ENCODE results near the gene CELSR1. TPM values are rescaled to one million over a fixed set of nuclear protein-coding genes. Genes with fewer than 3 reads are reported as not detected.
A peak's percentile ranks its signal among the peaks of the same experiment; 100 is the strongest.

CELSR1 gene
- polyA plus RNA-seq, 4 donors = 0.27 to 3.0 (median 1.9) TPM; not detected in 1

DNA sequence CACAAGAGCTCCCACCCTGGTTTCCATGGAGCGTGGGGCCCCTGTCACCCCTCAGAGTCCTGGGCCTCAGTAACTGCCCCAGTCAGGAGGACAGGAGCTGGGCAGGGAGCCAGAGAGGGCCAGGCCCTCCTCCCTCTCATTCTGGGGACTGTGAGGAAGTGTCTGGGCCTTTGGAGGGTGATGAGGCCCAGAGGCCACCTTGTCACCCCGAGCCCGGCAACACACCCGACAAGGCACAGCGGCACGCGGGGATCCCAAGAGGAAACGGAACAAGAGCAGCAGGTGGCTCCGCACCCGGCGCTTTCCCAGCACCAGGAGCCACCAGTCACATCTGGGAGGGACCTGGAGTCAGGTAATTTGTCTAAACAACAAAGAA is 72.1 kb downstream of the CELSR1 start:
- no peak overlapping the region for H3K27ac ChIP-seq (ENCODE audit: low read depth in 1 of 3, low read length in 2 of 3)
- FAIRE-seq (no peak), DNase-seq (peak in 1 of 2 donors; percentile 31)
- peaks cover 0 to 15% (median 0%) of the 10 kb centered on the region in 3 donors for H3K36me3 ChIP-seq (ENCODE audit: control insufficient read depth in 3 of 3, insufficient read depth in 2 of 3, low read depth in 1 of 3, low read length in 3 of 3)
- no peak overlapping the region for H3K4me3 ChIP-seq (ENCODE audit: low read depth in 1 of 3, low read length in 3 of 3)
- no peaks in the 10 kb centered on the region for H3K9me3 ChIP-seq (ENCODE audit: control insufficient read depth in 2 of 2, insufficient read depth in 1 of 2, low read depth in 1 of 2, low read length in 1 of 2)
- no peaks in the 10 kb centered on the region for H3K27me3 ChIP-seq (ENCODE audit: control insufficient read depth in 3 of 3, insufficient read depth in 3 of 3, low read length in 3 of 3)
- H3K4me1 ChIP-seq (ENCODE audit: control insufficient read depth in 3 of 3, insufficient read depth in 2 of 3, low read depth in 1 of 3, low read length in 2 of 3) = peaks cover 0 to 7% (median 0%) of the 10 kb centered on the region in 3 donors
- WGBS, 3 donors = 58 to 67% (median 58%) methylated on average over 8 to 11 of the region's 11 CpGs

DNA sequence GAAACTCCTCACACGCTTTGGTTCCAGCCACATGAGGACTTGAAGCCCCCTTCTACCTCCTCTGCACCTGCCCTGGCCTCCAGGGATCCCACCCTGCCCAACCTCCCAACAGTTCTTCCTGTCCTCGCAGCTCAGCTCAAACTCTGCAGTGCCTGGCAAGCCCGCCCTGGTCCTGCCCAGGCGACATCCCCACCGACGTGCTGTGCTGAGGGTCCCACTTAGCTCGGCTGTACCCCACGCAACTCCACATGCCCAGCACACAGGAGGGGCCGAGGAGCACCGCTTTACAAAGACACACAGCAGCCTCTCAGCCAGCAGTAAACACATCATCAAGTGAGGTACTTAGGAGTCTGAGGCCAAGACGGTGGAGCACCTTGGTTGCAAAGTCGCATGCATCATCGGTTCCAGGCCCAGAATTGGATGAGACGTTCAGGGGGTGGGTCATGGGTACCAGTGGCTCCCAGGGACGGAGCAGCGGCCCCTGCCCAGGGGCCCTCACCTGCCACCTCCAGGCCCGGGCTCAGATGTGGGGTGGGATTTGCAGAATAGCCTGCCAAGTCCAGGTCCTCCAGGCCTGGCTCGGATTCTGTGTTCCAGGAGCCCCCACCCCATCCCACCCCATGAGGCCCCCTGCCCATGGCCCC is 72.6 kb downstream of the CELSR1 start:
- Histone ChIP-seq H3K27me3 (ENCODE audit: control insufficient read depth in 3 of 3, insufficient read depth in 3 of 3, low read length in 3 of 3) (no peaks in the 10 kb centered on the region), H3K27ac (ENCODE audit: low read depth in 1 of 3, low read length in 2 of 3) (no peak overlapping the region), H3K4me3 (ENCODE audit: low read depth in 1 of 3, low read length in 3 of 3) (no peak overlapping the region), H3K4me1 (ENCODE audit: control insufficient read depth in 3 of 3, insufficient read depth in 2 of 3, low read depth in 1 of 3, low read length in 2 of 3) (peaks cover 0 to 7% (median 0%) of the 10 kb centered on the region in 3 donors), H3K9me3 (ENCODE audit: control insufficient read depth in 2 of 2, insufficient read depth in 1 of 2, low read depth in 1 of 2, low read length in 1 of 2) (no peaks in the 10 kb centered on the region), H3K36me3 (ENCODE audit: control insufficient read depth in 3 of 3, insufficient read depth in 2 of 3, low read depth in 1 of 3, low read length in 3 of 3) (peaks cover 0 to 15% (median 0%) of the 10 kb centered on the region in 3 donors)
- WGBS, 3 donors = 80 to 83% (median 81%) methylated on average over 18 of the region's 18 CpGs
- DNase-seq = no peak
- FAIRE-seq = no peak

DNA sequence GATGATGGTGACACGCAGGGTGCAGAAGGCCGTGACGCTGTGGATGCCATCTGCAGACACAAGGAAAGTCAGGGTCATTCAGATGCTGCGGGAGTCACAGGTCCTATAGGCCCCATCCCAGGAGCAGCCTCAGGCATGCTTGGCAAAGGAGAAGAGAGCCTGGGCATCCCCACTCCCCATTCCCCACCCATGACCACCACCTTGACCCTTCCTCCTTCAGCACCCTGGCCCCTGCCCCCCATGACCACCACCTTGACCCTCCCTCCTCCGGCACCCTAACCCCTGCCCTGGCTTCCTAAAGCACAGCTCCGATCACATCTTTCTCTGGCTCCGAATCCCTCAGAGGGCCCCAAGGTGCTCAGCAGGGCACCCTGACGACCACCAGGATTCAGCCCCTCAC is 73.1 kb downstream of the CELSR1 start:
- no peak overlapping the region for H3K4me3 ChIP-seq (ENCODE audit: low read depth in 1 of 3, low read length in 3 of 3)
- WGBS, 3 donors = 91 to 95% (median 94%) methylated on average over 8 of the region's 8 CpGs
- DNase-seq = no peak
- H3K27me3 ChIP-seq (ENCODE audit: control insufficient read depth in 3 of 3, insufficient read depth in 3 of 3, low read length in 3 of 3) = no peaks in the 10 kb centered on the region
- no peak for FAIRE-seq
- H3K36me3 ChIP-seq (ENCODE audit: control insufficient read depth in 3 of 3, insufficient read depth in 2 of 3, low read depth in 1 of 3, low read length in 3 of 3) = peaks cover 0 to 15% (median 0%) of the 10 kb centered on the region in 3 donors
- no peaks in the 10 kb centered on the region for H3K9me3 ChIP-seq (ENCODE audit: control insufficient read depth in 2 of 2, insufficient read depth in 1 of 2, low read depth in 1 of 2, low read length in 1 of 2)
- H3K4me1 ChIP-seq (ENCODE audit: control insufficient read depth in 3 of 3, insufficient read depth in 2 of 3, low read depth in 1 of 3, low read length in 2 of 3) = peaks cover 0 to 7% (median 0%) of the 10 kb centered on the region in 3 donors
- no peak overlapping the region for H3K27ac ChIP-seq (ENCODE audit: low read depth in 1 of 3, low read length in 2 of 3)

DNA sequence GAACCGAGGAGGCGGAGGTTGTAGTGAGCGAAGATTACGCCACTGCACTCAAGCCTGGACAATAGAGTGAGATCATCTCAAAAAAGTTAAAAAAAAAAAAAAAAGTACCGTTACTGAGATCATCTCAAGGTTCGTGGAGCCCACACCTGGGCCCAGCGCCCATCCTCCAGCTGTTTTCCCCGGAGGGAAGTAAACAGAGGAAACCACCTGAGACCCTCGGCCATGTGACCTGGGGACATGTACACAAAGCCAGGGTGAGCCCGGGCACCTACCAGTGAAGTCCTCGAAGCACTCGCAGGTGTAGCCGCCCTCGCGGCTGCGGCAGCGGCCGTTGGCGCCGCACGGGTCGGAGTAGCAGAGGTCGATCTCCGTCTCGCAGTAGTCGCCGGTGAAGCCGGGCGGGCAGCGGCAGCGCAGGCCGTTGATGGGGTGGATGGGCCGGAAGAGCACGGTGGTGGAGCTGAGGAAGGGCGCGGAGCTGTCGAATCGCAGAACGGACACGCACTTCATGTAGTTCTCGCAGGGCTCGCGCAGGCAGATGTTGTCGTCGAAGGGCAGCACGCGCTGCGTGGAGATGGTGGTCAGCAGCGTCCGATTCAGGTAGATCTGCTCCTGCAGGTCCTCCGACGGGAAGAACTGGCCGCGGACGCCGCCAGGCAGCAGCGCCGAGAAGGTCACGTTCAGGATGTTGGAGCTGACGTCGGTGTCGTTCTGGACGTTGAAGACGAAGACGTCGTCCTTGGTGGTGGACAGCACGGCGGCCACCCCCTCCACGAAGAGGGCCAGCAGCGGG is 73.8 kb downstream of the CELSR1 start:
- H3K4me3 ChIP-seq (ENCODE audit: low read depth in 1 of 3, low read length in 3 of 3) = no peak overlapping the region
- no peaks in the 10 kb centered on the region for H3K27me3 ChIP-seq (ENCODE audit: control insufficient read depth in 3 of 3, insufficient read depth in 3 of 3, low read length in 3 of 3)
- FAIRE-seq = no peak
- peaks cover 0 to 7% (median 0%) of the 10 kb centered on the region in 3 donors for H3K4me1 ChIP-seq (ENCODE audit: control insufficient read depth in 3 of 3, insufficient read depth in 2 of 3, low read depth in 1 of 3, low read length in 2 of 3)
- H3K9me3 ChIP-seq (ENCODE audit: control insufficient read depth in 2 of 2, insufficient read depth in 1 of 2, low read depth in 1 of 2, low read length in 1 of 2) = no peaks in the 10 kb centered on the region
- H3K27ac ChIP-seq (ENCODE audit: low read depth in 1 of 3, low read length in 2 of 3) = no peak overlapping the region
- DNase-seq = no peak
- peaks cover 0 to 15% (median 0%) of the 10 kb centered on the region in 3 donors for H3K36me3 ChIP-seq (ENCODE audit: control insufficient read depth in 3 of 3, insufficient read depth in 2 of 3, low read depth in 1 of 3, low read length in 3 of 3)
- WGBS, 3 donors = 95% methylated on average over 70 of the region's 70 CpGs

DNA sequence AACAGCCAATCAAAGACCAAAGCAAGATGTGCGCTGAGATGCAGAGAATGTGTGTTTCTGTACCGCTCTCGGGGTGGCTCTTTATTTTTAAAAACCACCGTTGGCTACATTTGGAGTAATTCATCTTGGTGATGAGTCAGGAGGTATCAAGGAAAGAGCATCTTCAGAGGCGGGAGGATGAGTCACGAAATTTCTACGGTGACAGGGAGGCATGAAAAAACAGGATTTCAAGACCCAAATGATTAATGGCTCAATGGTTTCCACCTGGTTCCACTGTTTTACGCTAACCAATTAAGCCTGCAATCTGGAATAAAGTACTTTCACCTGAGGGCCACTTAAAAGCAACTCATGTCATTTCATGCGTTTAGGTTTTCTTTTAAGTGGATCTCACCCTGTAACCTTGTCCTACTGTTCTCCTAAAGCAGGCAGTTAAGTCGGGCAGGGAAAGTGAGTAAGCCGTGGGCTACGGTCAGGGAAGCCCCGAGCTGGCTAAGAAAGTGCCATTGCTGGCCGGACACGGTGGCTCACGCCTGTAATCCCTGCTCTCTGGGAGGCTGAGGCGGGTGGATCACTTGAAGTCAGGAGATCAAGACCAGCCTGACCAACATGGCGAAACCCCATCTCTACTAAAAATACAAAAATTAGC is 74.6 kb downstream of the CELSR1 start:
- H3K4me1 ChIP-seq (ENCODE audit: control insufficient read depth in 3 of 3, insufficient read depth in 2 of 3, low read depth in 1 of 3, low read length in 2 of 3) = peaks cover 0 to 7% (median 0%) of the 10 kb centered on the region in 3 donors
- 82 to 92% (median 85%) methylated on average over 18 of the region's 18 CpGs for WGBS, 3 donors
- no peak for FAIRE-seq

DNA sequence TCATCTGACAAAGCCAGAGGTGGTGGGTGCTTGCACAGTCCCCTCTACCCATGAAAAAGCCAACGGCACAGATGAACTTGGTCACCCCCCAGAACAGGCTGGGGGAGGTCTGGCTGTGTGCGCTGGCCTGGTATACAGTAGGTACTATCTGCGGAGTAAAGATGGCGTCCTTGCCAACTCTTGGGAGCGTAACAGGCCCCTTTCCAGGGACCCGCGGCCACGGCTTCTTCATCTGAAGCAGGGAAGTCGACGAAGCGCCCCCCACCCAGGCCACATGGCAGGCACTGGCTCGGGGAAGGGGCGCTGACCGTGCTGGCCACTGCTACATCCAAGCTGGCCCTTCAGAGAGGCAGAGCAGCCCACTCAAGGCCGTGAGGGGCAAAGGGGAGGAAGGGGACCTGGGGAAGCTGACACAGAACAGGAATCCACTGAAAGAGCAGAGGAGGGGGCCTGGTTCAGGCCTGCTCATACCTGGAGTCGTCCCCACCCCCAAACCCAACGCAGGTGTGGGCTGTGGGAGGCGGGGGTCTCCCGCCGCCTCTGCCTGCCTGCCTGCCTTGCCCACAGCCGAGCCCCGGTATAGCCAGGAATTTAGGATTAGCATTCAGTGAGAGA is 75.7 kb downstream of the CELSR1 start:
- Histone ChIP-seq H3K4me3 (ENCODE audit: low read depth in 1 of 3, low read length in 3 of 3) (no peak overlapping the region), H3K9me3 (ENCODE audit: control insufficient read depth in 2 of 2, insufficient read depth in 1 of 2, low read depth in 1 of 2, low read length in 1 of 2) (no peaks in the 10 kb centered on the region), H3K27me3 (ENCODE audit: control insufficient read depth in 3 of 3, insufficient read depth in 3 of 3, low read length in 3 of 3) (no peaks in the 10 kb centered on the region), H3K27ac (ENCODE audit: low read depth in 1 of 3, low read length in 2 of 3) (no peak overlapping the region), H3K4me1 (ENCODE audit: control insufficient read depth in 3 of 3, insufficient read depth in 2 of 3, low read depth in 1 of 3, low read length in 2 of 3) (peaks cover 0 to 7% (median 0%) of the 10 kb centered on the region in 3 donors), H3K36me3 (ENCODE audit: control insufficient read depth in 3 of 3, insufficient read depth in 2 of 3, low read depth in 1 of 3, low read length in 3 of 3) (peaks cover 0 to 17% (median 0%) of the 10 kb centered on the region in 3 donors)
- DNase-seq = no peak
- no peak for FAIRE-seq
- 85 to 91% (median 88%) methylated on average over 20 to 22 of the region's 22 CpGs for WGBS, 3 donors

More for the DNA sequence above, 74.6 kb downstream of the CELSR1 start:
- Histone ChIP-seq H3K36me3 (ENCODE audit: control insufficient read depth in 3 of 3, insufficient read depth in 2 of 3, low read depth in 1 of 3, low read length in 3 of 3) (peaks cover 0 to 15% (median 0%) of the 10 kb centered on the region in 3 donors), H3K27me3 (ENCODE audit: control insufficient read depth in 3 of 3, insufficient read depth in 3 of 3, low read length in 3 of 3) (no peaks in the 10 kb centered on the region), H3K4me3 (ENCODE audit: low read depth in 1 of 3, low read length in 3 of 3) (no peak overlapping the region), H3K9me3 (ENCODE audit: control insufficient read depth in 2 of 2, insufficient read depth in 1 of 2, low read depth in 1 of 2, low read length in 1 of 2) (no peaks in the 10 kb centered on the region), H3K27ac (ENCODE audit: low read depth in 1 of 3, low read length in 2 of 3) (no peak overlapping the region)
- DNase-seq = no peak

DNA sequence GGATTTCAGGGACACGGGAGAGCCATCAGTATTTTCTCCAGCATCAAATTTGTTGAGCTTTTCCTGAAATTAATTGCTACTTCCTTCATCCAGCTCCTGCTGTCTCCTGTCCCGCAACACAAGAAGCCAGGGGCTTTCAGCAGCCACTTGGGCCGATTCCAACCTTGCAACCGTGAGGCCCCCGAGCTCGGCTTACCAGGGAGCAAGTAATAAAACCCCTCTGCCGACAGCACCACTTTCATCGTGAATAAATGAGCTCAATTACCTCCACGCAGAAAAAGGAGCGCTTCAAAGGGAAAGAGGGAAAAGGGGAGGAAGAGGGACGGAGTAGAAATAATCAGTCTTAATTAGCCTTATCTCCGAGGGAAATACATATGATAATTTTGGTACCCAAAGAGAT is 76.6 kb downstream of the CELSR1 start:
- H3K9me3 ChIP-seq (ENCODE audit: control insufficient read depth in 2 of 2, insufficient read depth in 1 of 2, low read depth in 1 of 2, low read length in 1 of 2) = no peaks in the 10 kb centered on the region
- no peak for DNase-seq
- peaks cover 0 to 17% (median 0%) of the 10 kb centered on the region in 3 donors for H3K36me3 ChIP-seq (ENCODE audit: control insufficient read depth in 3 of 3, insufficient read depth in 2 of 3, low read depth in 1 of 3, low read length in 3 of 3)
- no peak for FAIRE-seq
- no peaks in the 10 kb centered on the region for H3K27me3 ChIP-seq (ENCODE audit: control insufficient read depth in 3 of 3, insufficient read depth in 3 of 3, low read length in 3 of 3)
- no peak overlapping the region for H3K4me3 ChIP-seq (ENCODE audit: low read depth in 1 of 3, low read length in 3 of 3)
- peaks cover 0 to 7% (median 0%) of the 10 kb centered on the region in 3 donors for H3K4me1 ChIP-seq (ENCODE audit: control insufficient read depth in 3 of 3, insufficient read depth in 2 of 3, low read depth in 1 of 3, low read length in 2 of 3)
- 70 to 78% (median 76%) methylated on average over 12 of the region's 12 CpGs for WGBS, 3 donors
- H3K27ac ChIP-seq (ENCODE audit: low read depth in 1 of 3, low read length in 2 of 3) = no peak overlapping the region

Data from small intestine (tissue), 7 donors.